HepG2 (cell line): Measurements from ENCODE around the gene LRSAM1. TPM values are rescaled to one million over a fixed set of nuclear protein-coding genes. Genes with fewer than 3 reads are reported as not detected.
A peak's percentile ranks its signal among the peaks of the same experiment; 100 is the strongest.

Experiments used
- AHDC1 ChIP-seq: sonication (generic); formaldehyde crosslinking; IDR thresholded peaks from 2 replicates; pipeline ENCODE4 v1.5.1; 2020; ENCODE audit warnings: mild to moderate bottlenecking, missing genetic modification reagents, borderline replicate concordance
- BORCS8-MEF2B ChIP-seq: sonication (generic); formaldehyde crosslinking; IDR thresholded peaks from 2 replicates; pipeline ENCODE4 v1.8.0; 2022; ENCODE audit warnings: mild to moderate bottlenecking, missing genetic modification reagents
- ELF3 ChIP-seq: IDR thresholded peaks from 2 replicates; pipeline ENCODE4 v1.6.1; 2016; ENCODE audit warnings: missing genetic modification reagents, missing compliant biosample characterization
- JUN ChIP-seq: sonication (generic); formaldehyde crosslinking; IDR thresholded peaks from 2 replicates; pipeline ENCODE4 v1.4.0; 2020; ENCODE audit warnings: mild to moderate bottlenecking, missing genetic modification reagents
- MXD4 ChIP-seq: IDR thresholded peaks from 2 replicates; pipeline ENCODE4 v1.6.1; 2016; ENCODE audit warnings: mild to moderate bottlenecking, missing biosample characterization, missing genetic modification reagents
- ZFAT ChIP-seq: sonication (generic); formaldehyde crosslinking; conservative IDR thresholded peaks from 2 replicates; pipeline ENCODE4 v1.8.1; 2023; ENCODE audit warnings: missing genetic modification reagents, inconsistent platforms
- ZNF253 ChIP-seq: sonication (generic); formaldehyde crosslinking; IDR thresholded peaks from 2 replicates; pipeline ENCODE4 v1.8.0; 2022; ENCODE audit warnings: mild to moderate bottlenecking, missing genetic modification reagents, borderline replicate concordance
- ZNF737 ChIP-seq: sonication (generic); formaldehyde crosslinking; IDR thresholded peaks from 2 replicates; pipeline ENCODE4 v1.5.0; 2020; ENCODE audit warnings: missing genetic modification reagents, mild to moderate bottlenecking, borderline replicate concordance
- polyA plus RNA-seq, 8 experiments: library from polyadenylated mRNA; depleted of rRNA in 3 of 8; stranded (reverse) in 7 of 8; unstranded in 1 of 8; fragments of >200 nt; fragmentation: Illumina TruSeq in 4 of 8; extraction: Trizol in 4 of 8; gene quantifications; 2 replicates each; pipeline versions ENCODE4 v1.2.1 to v1.2.3, GENCODE V29; 2011 to 2016; ENCODE audit warnings: low read depth in 4 of 8, missing spikeins in 1 of 8, mixed read lengths in 1 of 8; ENCODE audit not compliant: insufficient read depth in 1 of 8
- total RNA-seq, 5 experiments: library from RNA; depleted of rRNA; stranded (reverse); fragments of >200 nt; fragmentation: Illumina TruSeq; extraction: Trizol; gene quantifications; 2 replicates each; pipeline ENCODE4 v1.2.3, GENCODE V29; 2016; ENCODE audit warnings: low read depth in 1 of 5
- TF ChIP-seq, protein P1 (sequence below): sonication (generic); formaldehyde crosslinking; IDR thresholded peaks from 2 replicates; pipeline ENCODE4 v1.4.0; 2020; ENCODE audit warnings: mild to moderate bottlenecking, missing genetic modification reagents
- TF ChIP-seq, protein P2 (sequence below): sonication (generic); formaldehyde crosslinking; IDR thresholded peaks from 2 replicates; pipeline ENCODE4 v1.4.0; 2020; ENCODE audit warnings: low read depth, mild to moderate bottlenecking, missing genetic modification reagents
- TF ChIP-seq, protein P3 (sequence below): sonication (generic); formaldehyde crosslinking; IDR thresholded peaks from 2 replicates; pipeline ENCODE4 v1.4.0; 2020; ENCODE audit warnings: missing genetic modification reagents, borderline replicate concordance
- TF ChIP-seq, protein P4 (sequence below): sonication (generic); formaldehyde crosslinking; IDR thresholded peaks from 2 replicates; pipeline ENCODE4 v1.4.0; 2020; ENCODE audit warnings: missing genetic modification reagents

The LRSAM1 gene
- total and polyA plus RNA-seq, 2 of the 13 experiments (the other 11 are each of a cell fraction or from before 2014, with no cell fraction given): 8.7 to 10.2 TPM

DNA sequence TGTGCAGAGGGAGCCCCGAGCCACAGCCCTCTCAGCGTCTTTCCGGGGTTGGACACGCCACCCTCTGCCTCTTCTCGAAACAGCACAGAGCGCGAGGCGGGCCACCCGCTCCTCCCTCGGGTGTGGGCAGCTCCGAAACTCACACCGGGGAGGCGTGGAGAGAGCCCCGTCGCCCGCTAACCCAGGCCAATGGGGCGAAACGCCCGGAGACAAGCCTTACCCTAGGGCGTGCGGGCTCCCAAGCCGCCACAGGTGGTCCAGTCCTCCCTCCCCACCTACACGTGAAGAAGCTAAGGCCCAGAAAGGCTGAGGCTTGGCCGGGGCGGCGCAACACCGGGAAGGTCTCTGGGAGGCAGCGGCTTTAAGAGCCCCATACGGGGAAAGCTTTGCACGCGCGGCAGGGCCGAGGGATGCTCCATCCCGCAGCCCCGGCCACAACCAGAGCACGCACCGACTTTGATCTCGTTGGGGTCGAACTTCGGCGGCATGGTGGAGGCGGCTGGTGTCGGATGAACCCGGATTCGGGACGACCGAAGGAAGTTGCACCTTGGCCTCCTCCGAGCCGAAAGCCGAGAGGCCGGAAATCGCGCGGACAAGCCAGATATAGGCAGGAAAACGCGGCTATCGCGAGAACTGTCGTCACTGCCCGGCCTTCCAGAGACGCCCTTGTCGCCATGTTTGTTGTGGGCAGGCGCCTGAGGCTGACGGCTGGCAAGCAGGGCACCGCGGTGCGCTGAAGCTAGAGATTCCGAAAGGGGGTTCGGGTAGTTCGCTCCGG lies at the start of gene LRSAM1, which contains the start of gene RPL12 (continued):
- TF ChIP-seq, protein P1, sequence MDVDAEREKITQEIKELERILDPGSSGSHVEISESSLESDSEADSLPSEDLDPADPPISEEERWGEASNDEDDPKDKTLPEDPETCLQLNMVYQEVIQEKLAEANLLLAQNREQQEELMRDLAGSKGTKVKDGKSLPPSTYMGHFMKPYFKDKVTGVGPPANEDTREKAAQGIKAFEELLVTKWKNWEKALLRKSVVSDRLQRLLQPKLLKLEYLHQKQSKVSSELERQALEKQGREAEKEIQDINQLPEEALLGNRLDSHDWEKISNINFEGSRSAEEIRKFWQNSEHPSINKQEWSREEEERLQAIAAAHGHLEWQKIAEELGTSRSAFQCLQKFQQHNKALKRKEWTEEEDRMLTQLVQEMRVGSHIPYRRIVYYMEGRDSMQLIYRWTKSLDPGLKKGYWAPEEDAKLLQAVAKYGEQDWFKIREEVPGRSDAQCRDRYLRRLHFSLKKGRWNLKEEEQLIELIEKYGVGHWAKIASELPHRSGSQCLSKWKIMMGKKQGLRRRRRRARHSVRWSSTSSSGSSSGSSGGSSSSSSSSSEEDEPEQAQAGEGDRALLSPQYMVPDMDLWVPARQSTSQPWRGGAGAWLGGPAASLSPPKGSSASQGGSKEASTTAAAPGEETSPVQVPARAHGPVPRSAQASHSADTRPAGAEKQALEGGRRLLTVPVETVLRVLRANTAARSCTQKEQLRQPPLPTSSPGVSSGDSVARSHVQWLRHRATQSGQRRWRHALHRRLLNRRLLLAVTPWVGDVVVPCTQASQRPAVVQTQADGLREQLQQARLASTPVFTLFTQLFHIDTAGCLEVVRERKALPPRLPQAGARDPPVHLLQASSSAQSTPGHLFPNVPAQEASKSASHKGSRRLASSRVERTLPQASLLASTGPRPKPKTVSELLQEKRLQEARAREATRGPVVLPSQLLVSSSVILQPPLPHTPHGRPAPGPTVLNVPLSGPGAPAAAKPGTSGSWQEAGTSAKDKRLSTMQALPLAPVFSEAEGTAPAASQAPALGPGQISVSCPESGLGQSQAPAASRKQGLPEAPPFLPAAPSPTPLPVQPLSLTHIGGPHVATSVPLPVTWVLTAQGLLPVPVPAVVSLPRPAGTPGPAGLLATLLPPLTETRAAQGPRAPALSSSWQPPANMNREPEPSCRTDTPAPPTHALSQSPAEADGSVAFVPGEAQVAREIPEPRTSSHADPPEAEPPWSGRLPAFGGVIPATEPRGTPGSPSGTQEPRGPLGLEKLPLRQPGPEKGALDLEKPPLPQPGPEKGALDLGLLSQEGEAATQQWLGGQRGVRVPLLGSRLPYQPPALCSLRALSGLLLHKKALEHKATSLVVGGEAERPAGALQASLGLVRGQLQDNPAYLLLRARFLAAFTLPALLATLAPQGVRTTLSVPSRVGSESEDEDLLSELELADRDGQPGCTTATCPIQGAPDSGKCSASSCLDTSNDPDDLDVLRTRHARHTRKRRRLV: peak; percentile 44; the same call in 1 of the 2 replicates
- TF ChIP-seq ELF3 (CRISPR knock-in tag): peak; percentile 92
- TF ChIP-seq JUN: peak; percentile 69; the same call in 1 of the 2 replicates
- TF ChIP-seq ZFAT (CRISPR knock-in tag): no peak
- TF ChIP-seq, protein P2, sequence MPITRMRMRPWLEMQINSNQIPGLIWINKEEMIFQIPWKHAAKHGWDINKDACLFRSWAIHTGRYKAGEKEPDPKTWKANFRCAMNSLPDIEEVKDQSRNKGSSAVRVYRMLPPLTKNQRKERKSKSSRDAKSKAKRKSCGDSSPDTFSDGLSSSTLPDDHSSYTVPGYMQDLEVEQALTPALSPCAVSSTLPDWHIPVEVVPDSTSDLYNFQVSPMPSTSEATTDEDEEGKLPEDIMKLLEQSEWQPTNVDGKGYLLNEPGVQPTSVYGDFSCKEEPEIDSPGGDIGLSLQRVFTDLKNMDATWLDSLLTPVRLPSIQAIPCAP (CRISPR knock-in tag): no peak
- TF ChIP-seq AHDC1: peak; percentile 20; the same call in 1 of the 2 replicates
- peak; percentile 77; the same call in 1 of the 2 replicates for TF ChIP-seq BORCS8-MEF2B
- TF ChIP-seq, protein P3, sequence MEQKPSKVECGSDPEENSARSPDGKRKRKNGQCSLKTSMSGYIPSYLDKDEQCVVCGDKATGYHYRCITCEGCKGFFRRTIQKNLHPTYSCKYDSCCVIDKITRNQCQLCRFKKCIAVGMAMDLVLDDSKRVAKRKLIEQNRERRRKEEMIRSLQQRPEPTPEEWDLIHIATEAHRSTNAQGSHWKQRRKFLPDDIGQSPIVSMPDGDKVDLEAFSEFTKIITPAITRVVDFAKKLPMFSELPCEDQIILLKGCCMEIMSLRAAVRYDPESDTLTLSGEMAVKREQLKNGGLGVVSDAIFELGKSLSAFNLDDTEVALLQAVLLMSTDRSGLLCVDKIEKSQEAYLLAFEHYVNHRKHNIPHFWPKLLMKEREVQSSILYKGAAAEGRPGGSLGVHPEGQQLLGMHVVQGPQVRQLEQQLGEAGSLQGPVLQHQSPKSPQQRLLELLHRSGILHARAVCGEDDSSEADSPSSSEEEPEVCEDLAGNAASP (CRISPR knock-in tag): peak; percentile 59; the same call in 1 of the 2 replicates
- TF ChIP-seq ZNF737: no peak
- TF ChIP-seq, protein P4, sequence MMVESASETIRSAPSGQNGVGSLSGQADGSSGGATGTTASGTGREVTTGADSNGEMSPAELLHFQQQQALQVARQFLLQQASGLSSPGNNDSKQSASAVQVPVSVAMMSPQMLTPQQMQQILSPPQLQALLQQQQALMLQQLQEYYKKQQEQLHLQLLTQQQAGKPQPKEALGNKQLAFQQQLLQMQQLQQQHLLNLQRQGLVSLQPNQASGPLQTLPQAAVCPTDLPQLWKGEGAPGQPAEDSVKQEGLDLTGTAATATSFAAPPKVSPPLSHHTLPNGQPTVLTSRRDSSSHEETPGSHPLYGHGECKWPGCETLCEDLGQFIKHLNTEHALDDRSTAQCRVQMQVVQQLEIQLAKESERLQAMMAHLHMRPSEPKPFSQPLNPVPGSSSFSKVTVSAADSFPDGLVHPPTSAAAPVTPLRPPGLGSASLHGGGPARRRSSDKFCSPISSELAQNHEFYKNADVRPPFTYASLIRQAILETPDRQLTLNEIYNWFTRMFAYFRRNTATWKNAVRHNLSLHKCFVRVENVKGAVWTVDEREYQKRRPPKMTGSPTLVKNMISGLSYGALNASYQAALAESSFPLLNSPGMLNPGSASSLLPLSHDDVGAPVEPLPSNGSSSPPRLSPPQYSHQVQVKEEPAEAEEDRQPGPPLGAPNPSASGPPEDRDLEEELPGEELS (CRISPR knock-in tag): peak; percentile 63
- TF ChIP-seq MXD4 (CRISPR knock-in tag): peak; percentile 60
- no peak; the same call in 1 of the 2 replicates for TF ChIP-seq ZNF253 (CRISPR knock-in tag)
